Activated naive CD4-positive, alpha-beta T cell treated with anti-CD3 and anti-CD28 coated beads, Interleukin-2, amount 50 U/mL, for 16 hours (primary cell): Measurements from ENCODE around the gene SH3RF3.

ENCODE experiments used
- DNase-seq: peaks from one replicate; pipeline ENCODE4 v3.0.0-alpha.2; 2020

SH3RF3 gene

GRCh38 chr2:109266496-109266895 lies 137.5 kb downstream of the SH3RF3 start:
- no peak for DNase-seq

GRCh38 chr2:109266998-109267854 lies 138.2 kb downstream of the SH3RF3 start:
- no peak for DNase-seq

- DNase-seq = no peak
Observed at GRCh38 chr2:109268916-109269315, 139.9 kb downstream of the SH3RF3 start.

GRCh38 chr2:109269706-109270504 lies 140.9 kb downstream of the SH3RF3 start:
- no peak for DNase-seq

DNA sequence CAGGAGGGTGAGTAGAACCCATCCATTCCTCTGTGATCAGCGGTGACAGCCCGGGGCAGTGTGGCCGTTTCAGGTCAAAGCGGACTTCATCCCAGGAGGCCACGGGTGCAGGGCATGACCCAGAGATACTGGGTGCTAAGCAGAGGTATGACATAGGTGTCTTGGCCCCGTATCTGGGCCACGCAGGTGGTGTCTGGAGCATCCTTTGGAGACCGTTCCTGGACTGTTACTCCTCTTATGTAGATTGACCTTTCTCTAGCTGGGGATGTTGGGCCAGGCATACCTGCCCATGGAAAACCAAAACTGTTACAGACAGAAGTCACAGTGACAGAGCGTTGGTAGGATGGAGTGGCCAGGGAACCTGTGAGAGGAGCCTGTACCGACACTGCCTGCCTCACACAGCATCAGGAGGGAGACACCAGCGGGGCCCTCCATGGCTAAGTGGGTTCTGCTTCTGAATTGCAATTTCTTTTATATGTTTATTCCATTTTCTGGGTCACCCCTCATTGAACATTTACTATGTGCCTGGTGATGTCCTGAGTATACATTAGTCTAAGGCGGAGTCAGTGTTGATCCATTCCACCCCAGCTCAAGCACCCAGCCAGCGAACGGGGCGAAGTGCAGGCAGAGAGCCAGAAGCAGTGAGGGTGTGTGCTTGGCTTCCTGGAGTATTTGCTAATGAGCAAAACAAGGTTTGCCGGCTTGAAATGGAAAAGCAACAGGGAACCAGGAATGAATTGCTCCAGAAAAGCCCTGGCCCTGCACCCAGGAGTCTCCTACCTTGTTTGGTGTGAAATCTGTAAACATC lies 141.7 kb downstream of the SH3RF3 start:
- DNase-seq = no peak

GRCh38 chr2:109271920-109272319 lies 142.9 kb downstream of the SH3RF3 start:
- DNase-seq = no peak

GRCh38 chr2:109272461-109272860 lies 143.5 kb downstream of the SH3RF3 start:
- no peak for DNase-seq

GRCh38 chr2:109275120-109276012 lies 146.4 kb downstream of the SH3RF3 start:
- no peak for DNase-seq

- no peak for DNase-seq
Observed at GRCh38 chr2:109277406-109277805, 148.4 kb downstream of the SH3RF3 start.

DNA sequence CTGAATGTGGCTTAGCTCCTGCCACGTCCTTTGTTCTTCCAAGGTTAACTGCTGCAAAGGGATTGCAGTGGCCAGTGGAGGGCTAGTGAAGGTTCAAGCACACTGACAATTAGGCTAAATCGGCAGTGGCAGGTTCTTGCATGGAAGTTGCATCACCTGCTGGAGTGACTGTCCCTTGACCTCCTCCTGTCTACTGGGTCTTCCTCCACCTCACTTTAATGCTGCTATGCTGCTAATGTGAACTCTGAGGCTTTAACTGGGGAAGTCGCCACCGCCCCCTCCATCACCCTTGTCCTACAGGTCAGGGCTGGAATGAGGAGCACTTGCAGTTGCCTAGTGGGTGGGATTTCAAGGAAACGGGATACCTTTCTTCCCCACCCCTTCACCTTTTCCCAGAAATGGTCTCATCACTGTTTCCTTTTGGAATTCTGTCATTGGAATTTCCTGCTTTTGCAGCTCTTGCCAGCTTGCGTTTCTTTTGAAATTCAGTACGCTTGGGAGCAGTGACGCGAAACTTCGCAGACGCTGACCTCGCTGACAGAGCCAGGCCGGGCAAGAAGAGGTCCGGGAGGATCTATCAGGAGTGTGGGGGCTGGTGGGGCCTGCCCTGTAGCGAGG lies 150.3 kb downstream of the SH3RF3 start:
- DNase-seq = no peak

DNA sequence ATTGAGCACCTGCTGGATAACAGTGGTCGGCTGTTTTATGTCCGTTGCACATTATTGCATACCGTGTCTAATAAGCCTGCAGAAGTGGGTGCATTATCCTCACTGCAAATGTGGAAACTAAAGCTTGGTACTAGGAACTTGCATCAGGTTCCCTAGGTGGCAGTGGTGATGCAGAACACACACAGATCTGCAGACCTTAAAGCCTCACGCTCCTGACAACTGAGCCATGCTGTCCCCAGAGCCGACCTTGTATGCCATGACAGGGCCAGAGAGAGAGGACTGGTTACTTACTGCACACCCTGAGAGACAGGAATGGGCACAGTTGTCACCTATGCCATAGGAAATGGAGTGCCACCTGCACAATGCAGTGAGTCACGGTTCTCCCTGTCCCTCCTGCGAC lies 151.8 kb downstream of the SH3RF3 start:
- no peak for DNase-seq

GRCh38 chr2:109282360-109282759 lies 153.4 kb downstream of the SH3RF3 start:
- DNase-seq = no peak

- DNase-seq = no peak
Observed at GRCh38 chr2:109282865-109283264, 153.9 kb downstream of the SH3RF3 start.

DNA sequence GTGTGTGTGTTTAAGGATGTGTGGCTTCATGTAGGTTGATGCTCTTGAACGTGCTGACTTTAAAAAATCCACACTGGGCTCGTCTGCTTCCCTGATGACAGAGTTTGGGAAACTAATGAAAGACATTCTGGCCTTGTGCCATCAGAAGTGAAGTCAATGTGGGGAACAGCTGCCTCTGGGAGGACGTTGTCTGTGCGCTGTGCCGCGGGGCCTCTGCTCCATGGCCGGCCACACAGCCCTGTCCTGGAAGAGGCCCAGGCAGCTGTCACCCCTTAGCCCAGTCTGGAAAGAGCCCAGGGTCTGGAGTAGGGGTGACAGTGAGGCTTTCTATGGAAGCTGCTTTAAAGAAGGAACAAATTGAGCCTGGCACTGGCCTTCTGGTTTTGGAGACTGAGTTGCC lies 155.8 kb downstream of the SH3RF3 start:
- DNase-seq = no peak

- DNase-seq = no peak
Observed at GRCh38 chr2:109285244-109285651, 156.2 kb downstream of the SH3RF3 start.

GRCh38 chr2:109287413-109287812 lies 158.4 kb downstream of the SH3RF3 start:
- no peak for DNase-seq

DNA sequence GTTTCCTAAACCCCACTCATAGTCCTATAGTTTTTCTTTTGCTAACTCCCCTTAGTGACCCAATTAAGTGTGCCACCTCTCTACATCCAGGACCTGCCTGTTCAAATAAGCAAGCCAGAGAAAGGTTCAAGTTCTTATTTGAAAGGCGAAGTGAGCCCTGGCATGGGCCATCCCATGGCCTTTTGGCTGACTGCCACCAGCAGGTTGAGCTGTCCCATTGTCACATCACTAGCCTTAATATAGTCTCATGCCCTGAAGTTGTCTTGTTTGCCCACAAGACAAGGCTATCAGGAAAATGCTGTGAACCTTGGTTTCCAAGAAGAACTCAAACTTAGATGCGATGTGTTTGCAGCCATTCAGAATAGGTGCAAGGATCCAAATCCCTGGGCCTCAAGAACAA lies 158.8 kb downstream of the SH3RF3 start:
- no peak for DNase-seq

GRCh38 chr2:109288544-109289368 lies 159.8 kb downstream of the SH3RF3 start:
- DNase-seq = no peak

- DNase-seq = no peak
Observed at GRCh38 chr2:109289504-109290222, 160.7 kb downstream of the SH3RF3 start.
